HepG2 (cell line): ENCODE measurements around the gene TNFAIP8L2. TPM values are rescaled to one million over a fixed set of nuclear protein-coding genes. Genes with fewer than 3 reads are reported as not detected.

ENCODE experiments used
- ASH2L ChIP-seq: fragments of 300-600, 200-600 bp; sonication (generic); IDR thresholded peaks from 2 replicates; pipeline ENCODE4 v1.7.0; 2017; ENCODE audit warnings: low read depth, mild to moderate bottlenecking, moderate library complexity, mixed read lengths, low read length; ENCODE audit not compliant: insufficient read length
- ELF4 ChIP-seq: sonication (generic); formaldehyde crosslinking; IDR thresholded peaks from 2 replicates; pipeline ENCODE4 v1.5.0; 2020; ENCODE audit warnings: missing genetic modification reagents, mild to moderate bottlenecking, moderate library complexity, borderline replicate concordance
- ESRRA ChIP-seq: sonication (generic); formaldehyde crosslinking; IDR thresholded peaks from 2 replicates; pipeline ENCODE4 v1.5.1; 2020; ENCODE audit warnings: mild to moderate bottlenecking, low read depth, missing genetic modification reagents
- FOXA3 ChIP-seq: IDR thresholded peaks from 2 replicates; pipeline ENCODE4 v1.6.1; 2016; ENCODE audit warnings: missing genetic modification reagents, missing compliant biosample characterization
- HNRNPLL ChIP-seq: fragments of 200-400 bp; formaldehyde crosslinking; IDR thresholded peaks from 2 replicates; pipeline ENCODE4 v1.6.1; 2017; ENCODE audit warnings: mild to moderate bottlenecking, low read depth, low read length; ENCODE audit not compliant: poor library complexity, severe bottlenecking
- NR2F1 ChIP-seq, 2 experiments: fragments of 450-650 bp in 1 of 2; formaldehyde crosslinking in 1 of 2; IDR thresholded peaks; 2 replicates each; pipeline versions ENCODE4 v1.5.0 to v1.6.1; 2016 to 2020; ENCODE audit warnings: mild to moderate bottlenecking in 1 of 2, missing compliant biosample characterization in 1 of 2, missing genetic modification reagents in 1 of 2, moderate library complexity in 1 of 2
- NRL ChIP-seq: sonication (generic); formaldehyde crosslinking; IDR thresholded peaks from 2 replicates; pipeline ENCODE4 v1.5.0; 2020; ENCODE audit warnings: missing genetic modification reagents, mild to moderate bottlenecking, moderate library complexity, borderline replicate concordance
- SNRNP70 ChIP-seq: fragments of 200-400 bp; formaldehyde crosslinking; IDR thresholded peaks from 2 replicates; pipeline ENCODE4 v1.6.1; 2017; ENCODE audit warnings: mild to moderate bottlenecking, low read depth, low read length, moderate library complexity
- TBP ChIP-seq: sonication (generic); formaldehyde crosslinking; IDR thresholded peaks from 2 replicates; pipeline ENCODE4 v1.5.0; 2020; ENCODE audit warnings: missing genetic modification reagents
- YEATS2 ChIP-seq: sonication (generic); formaldehyde crosslinking; IDR thresholded peaks from 2 replicates; pipeline ENCODE4 v1.4.0; 2020; ENCODE audit warnings: missing genetic modification reagents, borderline replicate concordance
- ZC3H4 ChIP-seq: sonication (generic); formaldehyde crosslinking; IDR thresholded peaks from 2 replicates; pipeline ENCODE4 v1.4.0; 2020; ENCODE audit warnings: missing genetic modification reagents, borderline replicate concordance
- ZFP1 ChIP-seq: IDR thresholded peaks from 2 replicates; pipeline ENCODE4 v1.6.1; 2016
- ZNF274 ChIP-seq: sonication (generic); formaldehyde crosslinking; IDR thresholded peaks from 2 replicates; pipeline ENCODE4 v1.5.1; 2020; ENCODE audit warnings: mild to moderate bottlenecking, missing genetic modification reagents
- ZNF577 ChIP-seq: sonication (generic); formaldehyde crosslinking; IDR thresholded peaks from 2 replicates; pipeline ENCODE4 v1.4.0; 2020; ENCODE audit warnings: mild to moderate bottlenecking, low read depth, missing genetic modification reagents, borderline replicate concordance
- polyA plus RNA-seq, 8 experiments: library from polyadenylated mRNA; depleted of rRNA in 3 of 8; stranded (reverse) in 7 of 8; unstranded in 1 of 8; fragments of >200 nt; fragmentation: Illumina TruSeq in 4 of 8; extraction: Trizol in 4 of 8; gene quantifications; 2 replicates each; pipeline versions ENCODE4 v1.2.1 to v1.2.3, GENCODE V29; 2011 to 2016; ENCODE audit warnings: low read depth in 4 of 8, missing spikeins in 1 of 8, mixed read lengths in 1 of 8; ENCODE audit not compliant: insufficient read depth in 1 of 8
- total RNA-seq, 5 experiments: library from RNA; depleted of rRNA; stranded (reverse); fragments of >200 nt; fragmentation: Illumina TruSeq; extraction: Trizol; gene quantifications; 2 replicates each; pipeline ENCODE4 v1.2.3, GENCODE V29; 2016; ENCODE audit warnings: low read depth in 1 of 5
- TF ChIP-seq, protein P1 (sequence below): sonication (generic); formaldehyde crosslinking; IDR thresholded peaks from 2 replicates; pipeline ENCODE4 v1.8.1; 2023; ENCODE audit warnings: mild to moderate bottlenecking, missing genetic modification reagents
- TF ChIP-seq, protein P2 (sequence below): sonication (generic); formaldehyde crosslinking; IDR thresholded peaks from 2 replicates; pipeline ENCODE4 v1.9.0; 2021; ENCODE audit warnings: mild to moderate bottlenecking, missing genetic modification reagents
- TF ChIP-seq, protein P3 (sequence below): sonication (generic); formaldehyde crosslinking; IDR thresholded peaks from 2 replicates; pipeline ENCODE4 v1.9.0; 2022; ENCODE audit warnings: low read depth, missing genetic modification reagents

The TNFAIP8L2 gene
- total and polyA plus RNA-seq, 2 of the 13 experiments (the other 11 are each of a cell fraction or from before 2014, with no cell fraction given) = not detected

DNA sequence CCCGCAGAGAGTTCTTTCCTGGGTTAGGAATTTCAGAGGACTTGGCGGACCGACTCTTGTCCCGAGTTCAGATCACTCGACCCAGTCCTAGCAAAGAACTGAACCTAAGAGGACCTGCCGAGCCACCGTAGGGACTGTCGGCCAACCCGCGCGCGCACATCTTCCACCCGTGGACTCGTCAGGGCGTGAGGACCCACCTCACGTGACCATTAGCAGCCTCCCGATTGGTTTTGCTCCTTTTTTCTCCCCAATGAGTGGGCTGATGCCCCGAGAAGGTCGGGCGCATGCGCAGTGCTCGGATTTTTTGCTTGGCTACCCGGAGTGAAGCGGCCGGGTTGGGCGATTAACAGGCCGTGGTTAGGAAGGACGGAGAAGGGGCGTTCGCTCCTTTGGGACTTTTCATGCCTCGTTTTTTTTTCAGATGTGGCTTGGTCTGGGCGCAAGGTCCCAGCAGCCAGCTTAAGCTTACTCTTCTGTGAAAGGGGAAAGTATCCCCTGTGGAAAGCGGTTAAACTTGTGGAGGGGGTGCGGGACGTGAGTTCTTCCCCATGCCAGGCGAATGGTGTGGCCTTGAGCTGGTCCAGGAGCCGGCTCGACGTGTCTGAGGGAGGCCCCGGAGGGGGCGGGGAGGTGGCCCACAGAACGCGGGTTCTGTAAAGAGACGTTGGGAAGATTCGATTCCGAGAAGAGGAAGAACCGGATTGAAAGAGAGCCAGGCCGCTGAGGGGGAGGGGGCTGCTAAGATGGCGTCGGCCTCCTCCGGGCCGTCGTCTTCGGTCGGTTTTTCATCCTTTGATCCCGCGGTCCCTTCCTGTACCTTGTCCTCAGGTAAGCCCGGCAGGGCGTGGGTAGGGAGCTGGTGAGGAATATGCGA lies 42.0 kb downstream of the TNFAIP8L2 start, which contains the start of gene PIP5K1A (continued):
- TF ChIP-seq NRL = no peak; the same call in 1 of the 2 replicates
- no peak for TF ChIP-seq ZFP1
- TF ChIP-seq FOXA3 = peak; percentile 16
- peak in 1 of 2 experiments; percentile 3; a peak in 1 of 4 replicates for TF ChIP-seq NR2F1 (CRISPR knock-in tag; IDR thresholded peaks at IDR 0.05)
- TF ChIP-seq ZNF274 = no peak
- TF ChIP-seq ASH2L = peak; percentile 52
- TF ChIP-seq ZNF577 (CRISPR knock-in tag) = no peak
- TF ChIP-seq ESRRA (CRISPR knock-in tag) = no peak
- TF ChIP-seq, protein P1, sequence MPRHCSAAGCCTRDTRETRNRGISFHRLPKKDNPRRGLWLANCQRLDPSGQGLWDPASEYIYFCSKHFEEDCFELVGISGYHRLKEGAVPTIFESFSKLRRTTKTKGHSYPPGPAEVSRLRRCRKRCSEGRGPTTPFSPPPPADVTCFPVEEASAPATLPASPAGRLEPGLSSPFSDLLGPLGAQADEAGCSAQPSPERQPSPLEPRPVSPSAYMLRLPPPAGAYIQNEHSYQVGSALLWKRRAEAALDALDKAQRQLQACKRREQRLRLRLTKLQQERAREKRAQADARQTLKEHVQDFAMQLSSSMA (CRISPR knock-in tag) = no peak
- TF ChIP-seq TBP = no peak
- TF ChIP-seq SNRNP70 = no peak
- TF ChIP-seq, protein P2, sequence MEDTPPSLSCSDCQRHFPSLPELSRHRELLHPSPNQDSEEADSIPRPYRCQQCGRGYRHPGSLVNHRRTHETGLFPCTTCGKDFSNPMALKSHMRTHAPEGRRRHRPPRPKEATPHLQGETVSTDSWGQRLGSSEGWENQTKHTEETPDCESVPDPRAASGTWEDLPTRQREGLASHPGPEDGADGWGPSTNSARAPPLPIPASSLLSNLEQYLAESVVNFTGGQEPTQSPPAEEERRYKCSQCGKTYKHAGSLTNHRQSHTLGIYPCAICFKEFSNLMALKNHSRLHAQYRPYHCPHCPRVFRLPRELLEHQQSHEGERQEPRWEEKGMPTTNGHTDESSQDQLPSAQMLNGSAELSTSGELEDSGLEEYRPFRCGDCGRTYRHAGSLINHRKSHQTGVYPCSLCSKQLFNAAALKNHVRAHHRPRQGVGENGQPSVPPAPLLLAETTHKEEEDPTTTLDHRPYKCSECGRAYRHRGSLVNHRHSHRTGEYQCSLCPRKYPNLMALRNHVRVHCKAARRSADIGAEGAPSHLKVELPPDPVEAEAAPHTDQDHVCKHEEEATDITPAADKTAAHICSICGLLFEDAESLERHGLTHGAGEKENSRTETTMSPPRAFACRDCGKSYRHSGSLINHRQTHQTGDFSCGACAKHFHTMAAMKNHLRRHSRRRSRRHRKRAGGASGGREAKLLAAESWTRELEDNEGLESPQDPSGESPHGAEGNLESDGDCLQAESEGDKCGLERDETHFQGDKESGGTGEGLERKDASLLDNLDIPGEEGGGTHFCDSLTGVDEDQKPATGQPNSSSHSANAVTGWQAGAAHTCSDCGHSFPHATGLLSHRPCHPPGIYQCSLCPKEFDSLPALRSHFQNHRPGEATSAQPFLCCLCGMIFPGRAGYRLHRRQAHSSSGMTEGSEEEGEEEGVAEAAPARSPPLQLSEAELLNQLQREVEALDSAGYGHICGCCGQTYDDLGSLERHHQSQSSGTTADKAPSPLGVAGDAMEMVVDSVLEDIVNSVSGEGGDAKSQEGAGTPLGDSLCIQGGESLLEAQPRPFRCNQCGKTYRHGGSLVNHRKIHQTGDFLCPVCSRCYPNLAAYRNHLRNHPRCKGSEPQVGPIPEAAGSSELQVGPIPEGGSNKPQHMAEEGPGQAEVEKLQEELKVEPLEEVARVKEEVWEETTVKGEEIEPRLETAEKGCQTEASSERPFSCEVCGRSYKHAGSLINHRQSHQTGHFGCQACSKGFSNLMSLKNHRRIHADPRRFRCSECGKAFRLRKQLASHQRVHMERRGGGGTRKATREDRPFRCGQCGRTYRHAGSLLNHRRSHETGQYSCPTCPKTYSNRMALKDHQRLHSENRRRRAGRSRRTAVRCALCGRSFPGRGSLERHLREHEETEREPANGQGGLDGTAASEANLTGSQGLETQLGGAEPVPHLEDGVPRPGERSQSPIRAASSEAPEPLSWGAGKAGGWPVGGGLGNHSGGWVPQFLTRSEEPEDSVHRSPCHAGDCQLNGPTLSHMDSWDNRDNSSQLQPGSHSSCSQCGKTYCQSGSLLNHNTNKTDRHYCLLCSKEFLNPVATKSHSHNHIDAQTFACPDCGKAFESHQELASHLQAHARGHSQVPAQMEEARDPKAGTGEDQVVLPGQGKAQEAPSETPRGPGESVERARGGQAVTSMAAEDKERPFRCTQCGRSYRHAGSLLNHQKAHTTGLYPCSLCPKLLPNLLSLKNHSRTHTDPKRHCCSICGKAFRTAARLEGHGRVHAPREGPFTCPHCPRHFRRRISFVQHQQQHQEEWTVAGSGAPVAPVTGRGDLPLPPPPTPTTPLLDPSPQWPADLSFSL (CRISPR knock-in tag) = no peak
- TF ChIP-seq ZC3H4 (CRISPR knock-in tag) = peak; percentile 41; the same call in 1 of the 2 replicates
- peak; percentile 82; the same call in 1 of the 2 replicates for TF ChIP-seq YEATS2
- TF ChIP-seq, protein P3, sequence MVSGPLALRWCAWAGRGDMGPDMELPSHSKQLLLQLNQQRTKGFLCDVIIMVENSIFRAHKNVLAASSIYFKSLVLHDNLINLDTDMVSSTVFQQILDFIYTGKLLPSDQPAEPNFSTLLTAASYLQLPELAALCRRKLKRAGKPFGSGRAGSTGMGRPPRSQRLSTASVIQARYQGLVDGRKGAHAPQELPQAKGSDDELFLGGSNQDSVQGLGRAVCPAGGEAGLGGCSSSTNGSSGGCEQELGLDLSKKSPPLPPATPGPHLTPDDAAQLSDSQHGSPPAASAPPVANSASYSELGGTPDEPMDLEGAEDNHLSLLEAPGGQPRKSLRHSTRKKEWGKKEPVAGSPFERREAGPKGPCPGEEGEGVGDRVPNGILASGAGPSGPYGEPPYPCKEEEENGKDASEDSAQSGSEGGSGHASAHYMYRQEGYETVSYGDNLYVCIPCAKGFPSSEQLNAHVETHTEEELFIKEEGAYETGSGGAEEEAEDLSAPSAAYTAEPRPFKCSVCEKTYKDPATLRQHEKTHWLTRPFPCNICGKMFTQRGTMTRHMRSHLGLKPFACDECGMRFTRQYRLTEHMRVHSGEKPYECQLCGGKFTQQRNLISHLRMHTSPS (CRISPR knock-in tag) = no peak
- TF ChIP-seq HNRNPLL = peak; percentile 61
- no peak for TF ChIP-seq ELF4 (CRISPR knock-in tag)
